ENCODE data around the gene CDH13.

The CDH13 gene

DNA sequence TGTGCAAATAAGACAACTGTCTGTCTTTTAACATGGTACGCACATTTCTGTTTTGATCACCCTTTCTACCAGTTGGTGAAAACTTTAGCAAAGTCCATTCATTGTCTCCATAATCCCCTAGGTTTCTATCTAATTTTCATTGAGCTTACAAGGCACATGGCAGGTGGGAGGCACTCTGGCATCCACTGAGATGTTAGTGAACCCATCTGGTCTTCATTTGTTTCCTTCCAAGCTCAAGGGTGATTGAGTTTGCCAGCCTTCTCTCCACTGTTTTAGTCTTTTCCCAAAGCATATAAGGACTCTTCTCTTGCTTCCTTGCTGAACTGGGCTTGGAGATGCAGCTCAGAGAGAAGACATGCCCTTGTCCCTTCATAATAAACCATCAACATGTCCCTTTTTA lies 179.1 kb downstream of the CDH13 start:
- H3K4me3 ChIP-seq (ENCODE audit: low read length): no peak overlapping the region
- no peak for TF ChIP-seq ZNF274 (IDR thresholded peaks at IDR 0.05; ENCODE audit: low read depth, low read length)

- no peak for TF ChIP-seq ZNF274 (IDR thresholded peaks at IDR 0.05; ENCODE audit: low read depth, low read length)
- no peak overlapping the region for H3K4me3 ChIP-seq (ENCODE audit: low read length)
These were observed 180.5 kb downstream of the CDH13 start for GRCh38 chr16:82807311-82807710.

GRCh38 chr16:82808036-82808435 lies 181.3 kb downstream of the CDH13 start:
- no peak overlapping the region for H3K4me3 ChIP-seq (ENCODE audit: low read length)
- TF ChIP-seq ZNF274 (IDR thresholded peaks at IDR 0.05; ENCODE audit: low read depth, low read length): no peak

DNA sequence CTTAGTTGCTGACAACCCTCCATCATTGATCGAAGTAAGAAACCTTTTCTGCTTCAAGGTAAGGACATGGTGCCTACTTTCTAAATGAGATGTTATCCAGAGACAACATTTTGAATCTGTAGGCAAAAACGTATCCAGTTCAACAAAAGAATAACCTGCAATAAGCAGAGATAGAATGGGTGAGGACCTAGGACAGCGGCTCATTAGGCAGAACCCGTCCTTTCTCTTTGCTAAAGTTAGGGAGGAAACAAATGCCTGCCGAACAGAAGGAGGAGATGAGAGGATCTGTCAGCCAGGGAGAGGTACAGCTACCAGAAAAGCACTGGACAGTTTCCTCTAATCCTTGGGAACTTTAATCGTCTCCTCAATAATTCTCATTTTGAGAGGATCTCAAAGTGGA lies 183.3 kb downstream of the CDH13 start:
- no peak for TF ChIP-seq ZNF274 (IDR thresholded peaks at IDR 0.05; ENCODE audit: low read depth, low read length)
- H3K4me3 ChIP-seq (ENCODE audit: low read length): no peak overlapping the region

- no peak for TF ChIP-seq ZNF274 (IDR thresholded peaks at IDR 0.05; ENCODE audit: low read depth, low read length)
- no peak overlapping the region for H3K4me3 ChIP-seq (ENCODE audit: low read length)
These were observed 187.3 kb downstream of the CDH13 start for GRCh38 chr16:82814059-82814458.

- no peak overlapping the region for H3K4me3 ChIP-seq (ENCODE audit: low read length)
- no peak for TF ChIP-seq ZNF274 (IDR thresholded peaks at IDR 0.05; ENCODE audit: low read depth, low read length)
These were observed 192.5 kb downstream of the CDH13 start for GRCh38 chr16:82819286-82819685.

DNA sequence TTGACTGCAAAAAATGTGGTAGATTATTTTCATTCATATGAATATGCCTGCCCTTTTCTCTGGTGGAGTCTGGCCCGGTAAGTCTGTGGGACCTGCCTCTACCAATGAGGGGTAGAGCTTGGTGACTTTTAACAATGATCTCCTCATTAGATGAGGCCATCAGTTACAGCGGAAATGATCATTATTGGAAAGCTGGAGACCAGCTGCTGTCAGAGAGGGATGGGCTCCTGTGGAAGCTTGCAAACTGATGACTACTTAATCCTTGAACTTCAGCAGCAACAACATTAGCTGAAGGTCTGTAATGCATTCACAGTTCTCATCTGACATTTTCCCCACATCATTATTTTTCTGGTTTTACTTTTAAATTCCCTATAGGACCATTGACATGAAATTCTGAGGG lies 194.1 kb downstream of the CDH13 start:
- no peak overlapping the region for H3K4me3 ChIP-seq (ENCODE audit: low read length)
- TF ChIP-seq ZNF274 (IDR thresholded peaks at IDR 0.05; ENCODE audit: low read depth, low read length): no peak

GRCh38 chr16:82824408-82824807 lies 197.6 kb downstream of the CDH13 start:
- H3K4me3 ChIP-seq (ENCODE audit: low read length): no peak overlapping the region
- TF ChIP-seq ZNF274 (IDR thresholded peaks at IDR 0.05; ENCODE audit: low read depth, low read length): no peak

- no peak overlapping the region for H3K4me3 ChIP-seq (ENCODE audit: low read length)
- TF ChIP-seq ZNF274 (IDR thresholded peaks at IDR 0.05; ENCODE audit: low read depth, low read length): no peak
These were observed 202.5 kb downstream of the CDH13 start for GRCh38 chr16:82829301-82829700.

- no peak for TF ChIP-seq ZNF274 (IDR thresholded peaks at IDR 0.05; ENCODE audit: low read depth, low read length)
- no peak overlapping the region for H3K4me3 ChIP-seq (ENCODE audit: low read length)
These were observed 204.2 kb downstream of the CDH13 start for GRCh38 chr16:82830944-82831343.

DNA sequence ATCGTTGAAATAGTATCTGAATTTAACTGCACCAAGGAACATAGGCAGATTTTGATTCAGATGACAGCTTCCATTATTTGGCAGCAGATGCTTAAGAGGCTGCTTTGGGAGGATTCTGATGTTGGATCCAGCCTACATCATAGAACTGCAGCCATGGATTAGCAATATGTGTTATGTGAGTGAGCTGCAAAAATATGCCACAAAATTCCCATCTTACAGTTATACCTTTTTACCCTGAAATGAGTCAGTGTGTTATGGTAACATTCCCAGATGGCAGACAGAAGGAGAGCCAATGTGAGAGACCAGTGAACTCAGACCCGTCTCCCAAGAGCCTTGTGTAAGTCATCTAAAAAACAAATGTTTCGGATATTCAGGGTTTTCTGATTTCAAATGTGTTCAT lies 206.1 kb downstream of the CDH13 start:
- no peak for TF ChIP-seq ZNF274 (IDR thresholded peaks at IDR 0.05; ENCODE audit: low read depth, low read length)
- H3K4me3 ChIP-seq (ENCODE audit: low read length): no peak overlapping the region

GRCh38 chr16:82833378-82833993 lies 206.7 kb downstream of the CDH13 start:
- H3K4me3 ChIP-seq (ENCODE audit: low read length): no peak overlapping the region
- TF ChIP-seq ZNF274 (IDR thresholded peaks at IDR 0.05; ENCODE audit: low read depth, low read length): no peak

GRCh38 chr16:82834151-82834815 lies 207.5 kb downstream of the CDH13 start:
- TF ChIP-seq ZNF274 (IDR thresholded peaks at IDR 0.05; ENCODE audit: low read depth, low read length): no peak
- H3K4me3 ChIP-seq (ENCODE audit: low read length): no peak overlapping the region

- TF ChIP-seq ZNF274 (IDR thresholded peaks at IDR 0.05; ENCODE audit: low read depth, low read length): no peak
- no peak overlapping the region for H3K4me3 ChIP-seq (ENCODE audit: low read length)
These were observed 208.9 kb downstream of the CDH13 start for GRCh38 chr16:82835487-82836155.

DNA sequence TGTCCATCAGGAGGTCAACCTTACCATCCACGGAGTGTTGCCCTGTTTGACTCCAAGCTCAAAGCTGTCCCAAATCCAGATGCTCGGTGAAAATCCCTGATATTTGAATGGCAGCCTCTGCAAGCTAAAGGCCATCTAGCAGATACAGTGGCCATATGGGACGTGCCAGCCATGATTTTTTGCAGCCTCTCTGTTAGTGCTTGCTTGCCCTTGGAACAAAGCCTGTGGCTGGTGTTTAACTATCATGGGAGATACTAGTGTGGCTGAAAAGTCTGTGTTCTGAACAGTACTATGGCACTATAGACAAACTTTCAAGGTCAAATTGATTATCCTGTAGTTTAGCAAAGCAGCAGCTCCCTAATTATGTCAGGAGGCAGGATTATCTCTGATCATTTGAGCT lies 214.3 kb downstream of the CDH13 start:
- no peak for TF ChIP-seq ZNF274 (IDR thresholded peaks at IDR 0.05; ENCODE audit: low read depth, low read length)
- H3K4me3 ChIP-seq (ENCODE audit: low read length): no peak overlapping the region
